ENCODE data around the gene DVL2.
A peak's percentile ranks its signal among the peaks of the same experiment; 100 is the strongest.
"Not testable (repeated sequence)": the region's sequence is repeated elsewhere in the genome, so short reads cannot be mapped to it uniquely, and the experiment has no call there.

DVL2 gene

GRCh38 chr17:7254511-7254910, 20.2 kb upstream of the DVL2 start:
- no peak for DNase-seq

- no peak for DNase-seq
Observed at GRCh38 chr17:7253082-7253481, 18.8 kb upstream of the DVL2 start.

- DNase-seq: peak; percentile 87
Observed at GRCh38 chr17:7252176-7253043, 18.1 kb upstream of the DVL2 start, which contains the start of gene ELP5. Gene ELP5 (plus strand): TSS chr17:7252215. CDS start chr17:7252551, 336 bp downstream.

- peak; percentile 98 for DNase-seq
Observed at GRCh38 chr17:7251661-7252175, 17.4 kb upstream of the DVL2 start, which contains the start of gene CTDNEP1. Gene CTDNEP1 (minus strand): TSS chr17:7251734. CDS start chr17:7251296, 438 bp downstream.

GRCh38 chr17:7250695-7251627, 16.6 kb upstream of the DVL2 start:
- DNase-seq: no peak

GRCh38 chr17:7249830-7250229, 15.5 kb upstream of the DVL2 start:
- DNase-seq: no peak

GRCh38 chr17:7249214-7249613, 14.9 kb upstream of the DVL2 start:
- DNase-seq: no peak

- peak; percentile 5 for DNase-seq
Observed at GRCh38 chr17:7248796-7249195, 14.5 kb upstream of the DVL2 start.

- DNase-seq: no peak
Observed at GRCh38 chr17:7246779-7247178, 12.5 kb upstream of the DVL2 start.

GRCh38 chr17:7243838-7244237, 9.5 kb upstream of the DVL2 start:
- not testable (repeated sequence) for DNase-seq

GRCh38 chr17:7243453-7243729, 9.1 kb upstream of the DVL2 start:
- no peak for DNase-seq

GRCh38 chr17:7242717-7243452, 8.6 kb upstream of the DVL2 start:
- DNase-seq: peak; percentile 92

- peak; percentile 93 for DNase-seq
Observed at GRCh38 chr17:7241783-7242716, 7.7 kb upstream of the DVL2 start, which contains the start of gene GABARAP. Gene GABARAP (minus strand): TSS chr17:7242449. CDS start chr17:7242330, 119 bp downstream.

- DNase-seq: no peak
Observed at GRCh38 chr17:7241090-7241733, 6.9 kb upstream of the DVL2 start.

GRCh38 chr17:7240375-7240774, 6.1 kb upstream of the DVL2 start:
- DNase-seq: no peak

GRCh38 chr17:7239091-7240027, 5.0 kb upstream of the DVL2 start, which contains the start of gene PHF23:
Gene PHF23 (minus strand): TSS chr17:7239457. CDS start chr17:7239279, 178 bp downstream.
- DNase-seq: peak; percentile 94

GRCh38 chr17:7238420-7239090, 4.2 kb upstream of the DVL2 start:
- no peak for DNase-seq

GRCh38 chr17:7237761-7238419, 3.6 kb upstream of the DVL2 start:
- peak; percentile 73 for DNase-seq

All from activated CD4-positive, CD25-positive, alpha-beta regulatory T cell treated with anti-CD3 and anti-CD28 coated beads, Interleukin-2, amount 50 U/mL, for 72 hours (primary cell).